GM12892 (cell line): ENCODE measurements around the gene C2orf80.

ENCODE experiments used
- POLR2A ChIP-seq: IDR thresholded peaks from 2 replicates; pipeline ENCODE4 v1.6.1; 2011; ENCODE audit warnings: low read depth, low read length, control low read depth
- POLR2AphosphoS5 ChIP-seq: IDR thresholded peaks from 2 replicates; pipeline ENCODE4 v1.6.1; 2011; ENCODE audit warnings: low read depth, low read length, control low read depth
- TAF1 ChIP-seq: IDR thresholded peaks from 2 replicates; pipeline ENCODE4 v1.6.1; 2011; ENCODE audit warnings: low read depth, mild to moderate bottlenecking, control low read depth, low read length, borderline replicate concordance

- TF ChIP-seq POLR2A (no peak), POLR2AphosphoS5 (no peak), TAF1 (no peak)
Observed at GRCh38 chr2:208150094-208150493, 39.7 kb downstream of the C2orf80 start.
